OCI-M1 (cell line): ENCODE results near the gene AFF3.
"Not testable (repeated sequence)": the region's sequence is repeated elsewhere in the genome, so short reads cannot be mapped to it uniquely, and the experiment has no call there.

Experiments used
- DNase-seq: peaks from one replicate; lab custom pipeline; 2025; lab: John Stamatoyannopoulos, UW

The AFF3 gene

DNA sequence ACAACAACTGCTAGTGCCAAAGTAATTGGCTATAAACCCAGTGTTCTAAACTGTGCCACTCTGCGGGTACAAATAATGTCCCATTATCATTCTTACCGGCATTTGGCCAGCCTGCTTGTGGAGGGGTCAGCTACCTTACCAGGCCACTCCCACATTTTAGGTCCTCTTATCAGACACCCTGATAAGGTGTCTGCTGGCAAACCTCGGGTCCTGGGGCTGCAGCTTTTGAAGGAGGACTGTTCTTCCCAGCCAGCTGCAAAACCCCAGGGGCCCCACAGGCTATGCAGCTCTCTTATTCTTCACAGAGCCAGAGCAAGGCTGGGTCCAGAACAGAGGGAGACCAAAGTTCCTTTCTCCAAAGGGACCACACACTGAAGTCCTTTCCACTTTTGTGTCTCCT lies 394.5 kb downstream of the AFF3 start:
- no peak for DNase-seq

DNA sequence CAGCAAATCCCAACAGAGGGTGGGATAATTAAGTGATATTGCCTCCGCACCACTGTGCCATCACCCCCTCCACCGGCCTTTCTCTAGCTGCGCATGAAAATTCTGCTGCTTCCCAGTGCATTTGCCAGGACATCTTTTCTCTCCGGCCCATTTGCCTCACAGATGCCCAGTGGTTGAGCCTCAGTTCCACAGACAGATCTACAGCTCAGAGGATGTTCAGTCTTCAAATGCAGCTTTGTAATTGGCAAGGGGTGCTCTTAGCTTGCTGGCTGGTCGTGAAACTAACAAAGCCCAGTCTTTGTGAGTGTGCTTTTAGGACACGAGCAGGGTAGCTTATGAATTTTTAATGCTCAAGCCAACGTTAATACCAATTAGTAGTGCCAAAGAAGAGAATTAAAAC lies 399.2 kb downstream of the AFF3 start:
- no peak for DNase-seq

DNA sequence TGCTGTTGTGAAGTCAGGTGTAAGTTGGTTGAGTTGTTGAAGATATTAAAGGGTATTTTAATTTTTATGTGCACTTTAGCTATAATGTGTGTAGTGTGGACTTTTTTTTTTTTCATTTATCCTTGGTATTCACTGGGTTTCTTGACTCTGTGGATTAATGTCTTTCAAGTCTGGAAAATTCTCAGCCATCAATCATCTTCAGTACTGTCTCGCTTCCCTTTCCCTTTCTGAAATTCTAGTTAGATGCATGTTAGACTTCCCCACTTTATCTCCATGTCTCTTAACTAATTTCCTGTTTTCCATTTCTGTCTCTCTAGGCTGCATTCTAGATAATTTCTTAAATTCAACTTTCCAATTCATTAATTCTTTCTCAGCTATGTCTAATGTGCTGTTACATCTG lies 404.9 kb downstream of the AFF3 start:
- no peak for DNase-seq

GRCh38 chr2:99735753-99736152 lies 406.6 kb downstream of the AFF3 start:
- no peak for DNase-seq

- DNase-seq, result not testable (repeated sequence)
These were observed 407.1 kb downstream of the AFF3 start for GRCh38 chr2:99735314-99735713.

GRCh38 chr2:99734236-99734635 lies 408.2 kb downstream of the AFF3 start:
- DNase-seq, result no peak

DNA sequence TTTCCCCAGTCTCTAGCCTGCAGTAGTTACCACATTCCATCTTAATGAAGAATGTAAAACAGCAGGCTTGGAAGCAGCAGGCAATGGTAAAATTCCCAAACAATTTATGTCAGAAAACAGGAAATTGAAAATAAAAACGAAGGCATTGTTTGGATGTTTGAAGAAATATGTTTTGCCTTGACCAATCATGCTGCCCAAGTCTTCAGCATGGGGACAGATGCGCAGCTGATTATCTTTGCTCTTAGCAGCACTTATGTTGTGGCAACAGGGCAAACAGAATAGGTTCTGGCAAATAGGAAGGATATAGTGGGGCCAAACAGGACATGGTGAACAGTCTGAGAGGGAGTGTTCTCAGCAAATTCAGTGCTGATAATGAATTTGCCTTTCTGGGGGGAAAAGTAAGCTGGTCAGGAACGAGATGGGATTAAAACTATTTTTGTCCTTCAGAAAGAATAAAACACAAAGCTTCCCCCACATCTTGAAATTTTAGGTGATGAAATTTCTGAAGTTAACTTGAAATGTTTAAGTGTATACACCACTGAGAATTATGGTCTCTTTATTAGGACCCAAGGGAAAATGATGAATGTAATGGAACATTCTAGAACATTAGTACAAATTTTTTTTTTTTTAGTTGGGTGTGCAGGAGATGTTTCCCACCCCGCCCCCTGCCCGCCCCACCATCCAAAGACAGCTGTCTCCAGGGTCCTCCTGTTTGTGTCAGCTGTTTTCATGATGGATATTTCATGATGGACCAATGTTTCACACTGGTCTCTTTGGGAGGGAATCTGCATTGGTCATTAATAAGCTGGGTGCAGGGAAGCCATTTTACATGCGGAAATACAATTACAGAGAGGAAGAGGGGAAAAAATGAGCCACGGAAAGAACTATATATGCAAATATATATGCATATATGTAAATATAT lies 413.0 kb downstream of the AFF3 start:
- no peak for DNase-seq

GRCh38 chr2:99728166-99728565 lies 414.2 kb downstream of the AFF3 start:
- DNase-seq, result no peak

- no peak for DNase-seq
These were observed 415.2 kb downstream of the AFF3 start for GRCh38 chr2:99727199-99727598.

DNA sequence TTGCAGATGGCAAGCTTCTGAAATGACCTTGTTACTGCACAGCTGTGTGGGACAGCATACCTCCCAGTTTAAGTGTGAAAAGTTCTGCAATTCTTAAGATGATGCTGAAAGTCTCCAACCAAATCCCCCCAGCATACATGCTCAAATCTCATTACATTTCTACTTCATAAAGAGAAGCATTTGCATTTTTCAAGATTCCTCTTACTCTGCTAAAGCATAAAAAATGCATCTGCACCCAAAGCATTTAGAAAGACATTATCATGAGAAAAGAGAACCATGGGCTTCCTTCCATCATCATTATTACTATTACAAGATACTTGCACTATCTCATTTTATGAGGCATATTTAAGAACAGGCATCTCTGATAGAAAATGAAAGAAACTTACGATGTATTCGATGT lies 415.7 kb downstream of the AFF3 start:
- DNase-seq, result no peak

GRCh38 chr2:99725820-99726219 lies 416.6 kb downstream of the AFF3 start:
- DNase-seq, result peak; percentile 9

GRCh38 chr2:99722476-99722875 lies 419.9 kb downstream of the AFF3 start:
- DNase-seq, result no peak

- no peak for DNase-seq
These were observed 423.3 kb downstream of the AFF3 start for GRCh38 chr2:99719102-99719501.

DNA sequence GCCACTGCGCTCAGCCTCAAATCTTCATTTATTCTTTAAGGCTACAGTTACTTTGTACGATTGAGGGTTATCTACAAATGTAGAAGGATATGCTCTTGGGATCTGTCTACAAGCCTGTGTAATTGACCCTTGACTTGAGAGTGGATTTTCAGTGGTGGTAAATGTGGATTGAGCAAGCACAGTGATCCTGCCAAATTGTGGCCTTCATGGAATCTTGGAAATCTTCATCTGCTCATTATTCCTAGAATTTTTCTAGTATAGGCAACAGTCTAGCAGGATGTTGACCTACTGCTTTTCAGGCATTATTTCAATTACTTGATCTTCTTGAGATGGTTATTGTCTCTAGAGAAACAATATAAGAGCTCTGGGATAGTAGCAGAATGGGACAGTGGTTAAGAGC lies 426.4 kb downstream of the AFF3 start:
- DNase-seq, result no peak

DNA sequence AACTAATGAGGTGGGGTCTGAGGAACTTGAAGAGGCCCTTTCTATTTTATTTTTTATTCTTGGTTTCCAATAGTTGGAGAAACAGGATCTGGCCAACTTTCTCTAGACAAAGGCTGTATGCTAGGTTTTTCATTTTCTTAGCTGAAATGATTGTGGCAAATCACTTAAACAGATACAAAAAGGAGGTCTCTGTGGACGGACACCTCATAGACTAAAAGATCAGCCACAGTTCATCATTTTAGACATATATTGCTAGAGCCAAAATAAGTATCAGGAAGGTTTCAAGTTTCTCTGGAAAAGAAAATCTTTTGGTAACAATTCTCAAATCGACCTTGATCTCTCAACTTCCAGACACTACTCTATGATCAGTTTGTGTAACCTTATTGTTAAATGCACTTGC lies 428.0 kb downstream of the AFF3 start:
- DNase-seq, result no peak

DNA sequence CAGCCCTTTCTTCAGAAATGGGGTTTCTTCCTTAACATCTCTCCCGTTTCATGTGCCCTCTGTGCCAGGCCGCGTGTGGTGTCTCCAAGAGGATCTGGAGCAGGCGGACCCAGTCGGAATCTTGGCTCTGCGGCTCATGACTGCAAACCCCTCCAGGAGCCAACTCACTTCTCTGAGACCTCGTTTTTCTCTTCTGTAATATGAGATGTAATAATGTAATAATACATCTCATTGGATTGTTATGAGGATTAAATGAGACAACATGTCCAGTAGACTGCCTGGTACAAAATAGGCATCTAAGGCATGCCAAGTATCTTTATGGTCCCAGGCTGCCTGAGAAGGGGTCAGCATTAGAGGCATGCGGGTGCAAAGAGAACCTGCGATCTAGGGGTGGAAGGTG lies 431.2 kb downstream of the AFF3 start:
- no peak for DNase-seq

- no peak for DNase-seq
These were observed 431.7 kb downstream of the AFF3 start for GRCh38 chr2:99710721-99711120.

DNA sequence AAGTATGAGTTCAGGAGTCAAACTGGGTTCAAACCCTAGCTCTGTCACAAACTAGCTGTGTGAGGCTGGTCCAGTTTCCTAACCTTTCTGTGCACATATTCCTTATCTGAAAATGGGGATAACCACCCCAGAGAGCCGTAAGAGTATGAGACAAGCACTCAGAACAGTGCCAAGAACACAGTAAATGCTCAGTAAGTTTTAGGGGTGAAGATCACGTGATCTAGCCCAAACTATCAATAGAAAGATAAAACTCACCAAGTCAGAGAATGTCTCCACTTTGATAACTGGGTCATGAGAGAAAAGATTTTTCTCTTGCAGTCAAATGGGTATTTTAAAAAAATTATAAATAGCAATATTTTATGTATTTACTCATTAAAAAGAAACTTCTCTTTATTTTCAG lies 433.2 kb downstream of the AFF3 start:
- DNase-seq, result no peak

DNA sequence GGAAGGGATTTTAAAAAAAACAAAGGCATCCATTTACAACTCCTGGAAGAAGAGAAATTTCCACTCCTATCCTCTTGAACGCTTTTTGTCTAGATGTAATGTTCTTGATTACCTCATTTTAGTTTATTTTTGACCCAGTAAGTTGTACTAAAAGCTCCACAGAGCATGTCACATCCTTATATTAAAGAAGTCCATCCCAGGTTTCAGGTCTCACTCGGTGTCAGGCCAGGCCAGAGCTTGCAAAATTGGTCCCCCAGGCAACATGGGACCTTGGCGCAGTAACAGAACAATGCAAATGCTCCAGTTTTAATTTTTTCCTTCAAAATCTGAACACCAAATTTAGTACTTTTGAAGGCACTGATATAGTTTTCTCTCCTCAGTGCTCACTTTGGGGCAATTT lies 434.2 kb downstream of the AFF3 start:
- DNase-seq, result no peak

GRCh38 chr2:99707592-99707991 lies 434.8 kb downstream of the AFF3 start:
- no peak for DNase-seq

DNA sequence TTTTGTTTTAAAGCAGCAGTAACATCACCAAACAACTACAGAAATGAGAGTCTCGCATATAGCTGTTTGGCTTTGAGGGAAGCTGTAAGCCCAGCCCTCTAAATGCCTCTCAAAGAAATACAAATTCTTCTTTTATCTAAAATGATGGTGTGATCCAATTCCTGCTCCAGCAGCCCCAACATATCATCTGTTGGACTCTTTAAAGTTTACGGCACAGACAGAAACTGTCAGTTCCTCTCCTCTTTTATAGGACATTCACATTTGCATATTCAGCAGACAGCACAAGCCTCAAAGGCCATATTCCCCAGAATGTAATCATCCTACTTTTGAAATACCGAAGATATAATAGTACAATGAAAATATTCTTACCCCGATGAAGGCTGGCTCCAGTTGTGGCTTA lies 435.7 kb downstream of the AFF3 start:
- no peak for DNase-seq

DNA sequence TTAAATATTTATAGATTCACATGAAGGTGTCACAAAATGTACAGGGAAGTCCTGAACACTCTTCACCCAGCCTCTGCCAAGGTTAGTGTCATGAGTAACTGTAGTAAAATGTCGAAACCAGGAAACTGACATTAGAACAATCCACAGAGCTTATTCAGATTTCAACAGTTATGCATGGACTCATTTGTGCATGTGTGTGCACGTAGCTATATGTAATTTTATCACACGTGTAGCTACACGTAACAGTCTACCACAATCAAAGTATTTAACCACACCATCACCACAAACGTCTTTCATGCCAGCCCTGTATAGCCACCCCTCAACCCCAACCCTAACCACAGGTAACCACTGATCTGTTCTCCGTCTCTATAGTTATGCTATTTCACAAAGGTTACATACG lies 440.9 kb downstream of the AFF3 start:
- DNase-seq, result no peak

DNA sequence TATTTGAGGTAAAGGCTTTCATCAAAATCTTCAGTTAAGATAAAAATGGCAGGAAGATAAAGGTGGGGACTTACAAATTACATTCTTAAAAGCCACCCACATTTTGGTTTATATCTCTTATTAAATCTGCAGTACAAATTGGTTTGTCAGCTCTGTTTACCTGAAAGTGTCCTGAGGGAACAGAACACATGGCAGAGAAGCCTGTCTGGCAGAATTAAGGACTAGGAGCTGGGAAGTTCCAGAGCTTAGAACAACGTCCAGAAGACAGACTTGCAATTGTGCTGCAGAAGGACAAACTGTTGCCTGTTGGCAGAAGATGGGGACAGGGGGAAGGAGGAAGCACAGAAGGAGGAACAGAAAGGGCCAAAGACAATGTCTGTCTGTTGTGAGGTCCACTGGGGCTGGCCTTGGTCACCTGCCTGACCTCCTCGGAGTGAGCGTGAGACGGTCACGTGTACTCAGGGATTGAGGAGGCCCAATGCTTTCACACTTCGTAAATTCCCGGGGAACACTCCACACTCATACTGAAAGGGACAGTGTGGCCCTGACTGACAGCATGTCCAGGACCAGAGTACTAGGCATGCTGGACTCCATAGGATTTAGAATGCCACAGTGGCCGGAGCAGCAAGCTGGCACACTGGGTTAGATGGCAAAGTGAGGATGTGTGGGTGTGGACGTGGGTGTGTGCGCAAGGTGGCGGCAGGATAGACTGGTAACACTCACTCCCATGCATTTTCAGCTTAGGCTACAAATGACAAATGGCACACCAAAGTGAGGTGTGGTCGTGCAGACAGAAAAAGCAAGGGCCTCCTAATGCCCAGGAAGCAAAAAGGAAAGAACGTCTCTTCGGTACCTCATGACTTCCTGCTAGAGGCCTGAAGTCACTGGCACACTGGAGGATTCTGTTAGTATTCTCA lies 441.6 kb downstream of the AFF3 start:
- DNase-seq, result no peak
